Activated naive CD8-positive, alpha-beta T cell treated with anti-CD3 and anti-CD28 coated beads, Interleukin-2, amount 10 ng/mL, durations not matched to agents 7 days and 5 days (primary cell): Measurements from ENCODE around the gene GPR179. TPM values are rescaled to one million over a fixed set of nuclear protein-coding genes. Genes with fewer than 3 reads are reported as not detected.
"Not testable (repeated sequence)": the region's sequence is repeated elsewhere in the genome, so short reads cannot be mapped to it uniquely, and the experiment has no call there.

Experiments used
- ATAC-seq: fragments of 150-1000 bp; cut with Tn5 transposase; one replicate; pipeline ENCODE4 v1.10.0; 2021; ENCODE audit warnings: low read depth, moderate library complexity
- POLR2A ChIA-PET: fragments of 350-600 bp; sonication (Branson Sonifier 250); formaldehyde crosslinking; loops from one replicate; lab custom pipeline; 2021; ENCODE audit warnings: antibody characterized with exemption; lab: Charles Lee
- DNase-seq: peaks from one replicate; pipeline ENCODE4 v3.0.0; 2021
- H3K27ac Mint-ChIP-seq: one replicate; pipeline ENCODE4 v1.8.0; 2022; ENCODE audit warnings: mild to moderate bottlenecking, mixed read lengths
- H3K27me3 Mint-ChIP-seq: one replicate; pipeline ENCODE4 v1.8.0; 2022; ENCODE audit warnings: mild to moderate bottlenecking, moderate library complexity, mixed read lengths
- H3K36me3 Mint-ChIP-seq: one replicate; pipeline ENCODE4 v1.8.0; 2021; ENCODE audit warnings: mild to moderate bottlenecking, mixed read lengths
- H3K4me1 Mint-ChIP-seq: one replicate; pipeline ENCODE4 v1.8.0; 2021; ENCODE audit warnings: mixed read lengths
- H3K4me3 Mint-ChIP-seq: one replicate; pipeline ENCODE4 v1.8.0; 2022; ENCODE audit warnings: mild to moderate bottlenecking, moderate library complexity, mixed read lengths
- H3K9me3 Mint-ChIP-seq: one replicate; pipeline ENCODE4 v1.8.0; 2021; ENCODE audit warnings: mixed read lengths
- total RNA-seq, 2 experiments: library from RNA; stranded (reverse); gene quantifications; one replicate each; pipeline ENCODE4 v1.2.3, GENCODE V29; 2021

The GPR179 gene
- total RNA-seq, 2 experiments from 2014 or later, result 0.06 TPM

DNA sequence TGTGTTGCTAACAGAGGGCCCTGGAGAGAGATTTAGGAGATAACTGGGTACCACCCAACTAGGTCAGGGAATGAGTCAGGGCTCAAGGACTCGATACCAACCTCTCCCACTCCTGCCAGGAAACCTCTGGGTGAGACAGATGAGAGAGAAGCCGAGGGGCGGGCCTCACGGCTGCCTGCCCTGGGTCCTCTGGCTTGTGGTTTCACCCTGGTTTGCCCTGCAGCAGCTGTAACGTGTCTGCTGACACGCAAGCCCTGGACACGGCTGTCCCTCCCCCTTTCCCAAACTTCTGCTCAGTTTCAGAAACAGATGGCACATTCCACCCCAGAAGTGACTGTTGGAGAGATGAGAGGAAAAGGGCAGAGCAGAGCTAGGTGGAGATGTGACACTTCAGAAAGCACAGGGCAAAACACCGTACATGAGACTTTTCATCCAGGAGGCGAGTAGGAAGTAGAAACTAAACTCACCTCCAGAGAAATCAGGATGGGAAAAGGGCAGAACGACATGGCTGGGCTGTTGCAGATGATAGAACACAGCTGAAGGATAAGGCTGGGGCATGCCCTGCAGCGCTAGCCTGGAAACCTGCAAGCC lies 57.2 kb downstream of the GPR179 start:
- H3K27ac Mint-ChIP-seq, result peak overlapping the region; percentile 76

GRCh38 chr17:38285994-38286393 lies 57.8 kb downstream of the GPR179 start:
- H3K4me1 Mint-ChIP-seq, H3K36me3 Mint-ChIP-seq, POLR2A ChIA-PET, H3K9me3 Mint-ChIP-seq, DNase-seq, H3K27me3 Mint-ChIP-seq, H3K4me3 Mint-ChIP-seq, H3K27ac Mint-ChIP-seq: not testable (repeated sequence)
- peak; percentile 25 for ATAC-seq

More for the DNA sequence above, 57.2 kb downstream of the GPR179 start:
- H3K4me3 Mint-ChIP-seq, result peak overlapping the region; percentile 50
- DNase-seq (peak; percentile 51), ATAC-seq (peak; percentile 92)
- H3K4me1 Mint-ChIP-seq, POLR2A ChIA-PET, H3K27me3 Mint-ChIP-seq, H3K9me3 Mint-ChIP-seq, H3K36me3 Mint-ChIP-seq: not testable (repeated sequence)

Other genes starting within 250 kb of the GPR179 start
- gene TBC1D3E, start 216.0 kb downstream of the GPR179 start, total RNA-seq, result not detected
- gene TBC1D3, start 151.4 kb downstream of the GPR179 start, total RNA-seq, result not detected
- gene MRPL45, start 46.8 kb downstream of the GPR179 start, total RNA-seq, result 10 to 100 TPM; 21.4 to 22.3 TPM
- 10 to 100 TPM; 16.4 to 19.0 TPM for gene SOCS7, start 7.9 kb upstream of the GPR179 start, total RNA-seq
- gene ARHGAP23, start 84.5 kb upstream of the GPR179 start, total RNA-seq, result under 1 TPM; 0.11 to 0.25 TPM